ENCODE data around the gene GRID1.
"Not testable (repeated sequence)": the region's sequence is repeated elsewhere in the genome, so short reads cannot be mapped to it uniquely, and the experiment has no call there.

The GRID1 gene

DNA sequence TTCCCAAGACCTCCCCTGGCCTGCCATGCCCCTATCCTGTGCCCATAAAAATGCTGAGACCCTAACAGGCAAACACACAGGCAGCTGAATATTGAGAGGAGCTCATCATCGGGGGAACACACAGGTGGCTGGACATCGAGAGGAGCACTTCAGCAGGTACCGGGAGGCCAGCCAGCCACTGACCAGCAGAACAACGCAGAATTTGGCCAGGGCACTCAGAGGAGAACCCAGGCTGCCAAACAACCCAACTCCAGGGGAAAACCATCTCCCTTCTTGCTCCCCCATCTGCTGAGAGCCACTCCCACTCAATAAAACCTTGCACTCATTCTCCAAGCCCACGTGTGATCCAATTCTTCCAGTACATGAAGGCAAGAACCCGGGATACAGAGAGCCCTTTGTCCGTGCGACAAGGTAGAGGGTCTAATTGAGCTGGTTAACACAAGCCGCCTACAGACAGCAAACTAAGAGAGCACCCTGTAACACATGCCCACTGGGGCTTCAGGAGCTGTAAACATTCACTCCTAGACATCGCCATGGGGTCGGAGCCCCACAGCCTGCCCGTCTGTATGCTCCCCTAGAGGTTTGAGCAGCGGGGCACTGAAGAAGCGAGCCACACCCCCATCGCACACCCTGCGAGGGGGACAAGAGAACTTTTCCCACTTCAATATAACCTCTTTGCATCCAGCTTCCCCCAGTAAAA, 258.8 kb downstream of the GRID1 start:
- H3K4me1 ChIP-seq (ENCODE audit: control insufficient read depth, insufficient read depth, low read depth, low read length); H2BK120ac ChIP-seq (ENCODE audit: low read depth, low read length); H2BK12ac ChIP-seq (ENCODE audit: low read length in 2 of 2); H2AK5ac ChIP-seq (ENCODE audit: low read length, severe bottlenecking); H2BK15ac ChIP-seq (ENCODE audit: low read depth, poor library complexity, severe bottlenecking); DNase-seq; H3K79me1 ChIP-seq (replicated peaks; ENCODE audit: low read length, poor library complexity, severe bottlenecking); H4K8ac ChIP-seq (ENCODE audit: low read length); H2AFZ ChIP-seq (ENCODE audit: low read depth, low read length); H3K4me2 ChIP-seq (ENCODE audit: low read length, poor library complexity, severe bottlenecking); H3K9ac ChIP-seq (ENCODE audit: low read length); H3K4ac ChIP-seq (ENCODE audit: low read depth in 1 of 2, low read length in 2 of 2); H2BK5ac ChIP-seq (ENCODE audit: low read depth, low read length, poor library complexity, severe bottlenecking); H3K27me3 ChIP-seq (ENCODE audit: control insufficient read depth in 1 of 2, insufficient read depth in 1 of 2, low read length in 2 of 2); H3K23ac ChIP-seq (ENCODE audit: low read length in 2 of 2); H3K4me3 ChIP-seq (ENCODE audit: insufficient read depth in 1 of 2, low read depth in 1 of 2, low read length in 2 of 2); H3K14ac ChIP-seq (ENCODE audit: low read length in 2 of 2); H3K9me3 ChIP-seq (ENCODE audit: control insufficient read depth, low read length); H3K27ac ChIP-seq (ENCODE audit: low read length, poor library complexity, severe bottlenecking); H4K91ac ChIP-seq (ENCODE audit: low read length); H3K18ac ChIP-seq (ENCODE audit: low read depth in 1 of 2, low read length in 2 of 2); H3K36me3 ChIP-seq (ENCODE audit: control insufficient read depth in 1 of 2, insufficient read depth in 2 of 2, low read depth in 1 of 2, low read length in 2 of 2): not testable (repeated sequence)
- 82% methylated on average over 16 of the region's 16 CpGs for WGBS

DNA sequence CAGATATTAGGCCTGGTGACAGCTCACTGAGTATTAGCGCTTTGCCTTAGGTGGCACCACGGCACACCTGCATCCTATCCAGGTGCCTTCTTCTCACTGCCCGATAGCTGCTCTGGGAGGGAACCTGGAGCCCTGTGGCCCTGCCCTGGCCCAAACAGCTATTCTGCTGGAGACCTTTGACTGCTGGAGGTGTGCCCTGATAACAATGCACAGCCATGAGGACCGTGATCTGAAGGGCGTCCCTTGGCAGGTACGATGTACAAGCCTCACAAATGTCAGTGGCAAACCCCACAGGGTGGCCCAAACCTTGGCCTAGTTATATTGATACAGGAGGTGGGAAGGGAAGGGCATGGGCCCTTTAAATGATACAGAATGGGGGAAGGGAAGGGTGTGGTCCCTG, 259.5 kb downstream of the GRID1 start:
- no peaks in the 10 kb centered on the region for H3K36me3 ChIP-seq (ENCODE audit: control insufficient read depth in 1 of 2, insufficient read depth in 2 of 2, low read depth in 1 of 2, low read length in 2 of 2)
- H2BK5ac ChIP-seq (ENCODE audit: low read depth, low read length, poor library complexity, severe bottlenecking) = no peak overlapping the region
- H3K27me3 ChIP-seq (ENCODE audit: control insufficient read depth in 1 of 2, insufficient read depth in 1 of 2, low read length in 2 of 2) = no peaks in the 10 kb centered on the region
- no peaks in the 10 kb centered on the region for H3K79me1 ChIP-seq (replicated peaks; ENCODE audit: low read length, poor library complexity, severe bottlenecking)
- no peak overlapping the region for H3K9ac ChIP-seq (ENCODE audit: low read length)
- no peak for DNase-seq
- H3K9me3 ChIP-seq (ENCODE audit: control insufficient read depth, low read length) = peaks cover 8% of the 10 kb centered on the region
- H3K4me3 ChIP-seq (ENCODE audit: insufficient read depth in 1 of 2, low read depth in 1 of 2, low read length in 2 of 2) = no peak overlapping the region
- no peak overlapping the region for H3K4ac ChIP-seq (ENCODE audit: low read depth in 1 of 2, low read length in 2 of 2)
- H3K27ac ChIP-seq (ENCODE audit: low read length, poor library complexity, severe bottlenecking) = no peak overlapping the region
- no peak overlapping the region for H3K18ac ChIP-seq (ENCODE audit: low read depth in 1 of 2, low read length in 2 of 2)
- H3K14ac ChIP-seq (ENCODE audit: low read length in 2 of 2) = no peak overlapping the region
- no peak overlapping the region for H3K23ac ChIP-seq (ENCODE audit: low read length in 2 of 2)
- no peaks in the 10 kb centered on the region for H3K4me1 ChIP-seq (ENCODE audit: control insufficient read depth, insufficient read depth, low read depth, low read length)
- no peak overlapping the region for H2AFZ ChIP-seq (ENCODE audit: low read depth, low read length)
- no peak overlapping the region for H2BK15ac ChIP-seq (ENCODE audit: low read depth, poor library complexity, severe bottlenecking)
- no peak overlapping the region for H4K8ac ChIP-seq (ENCODE audit: low read length)
- H3K4me2 ChIP-seq (ENCODE audit: low read length, poor library complexity, severe bottlenecking) = no peak overlapping the region
- 88% methylated on average over 6 of the region's 6 CpGs for WGBS
- no peak overlapping the region for H2BK12ac ChIP-seq (ENCODE audit: low read length in 2 of 2)
- H2AK5ac ChIP-seq (ENCODE audit: low read length, severe bottlenecking) = no peak overlapping the region
- H4K91ac ChIP-seq (ENCODE audit: low read length) = no peak overlapping the region
- H2BK120ac ChIP-seq (ENCODE audit: low read depth, low read length) = no peak overlapping the region

DNA sequence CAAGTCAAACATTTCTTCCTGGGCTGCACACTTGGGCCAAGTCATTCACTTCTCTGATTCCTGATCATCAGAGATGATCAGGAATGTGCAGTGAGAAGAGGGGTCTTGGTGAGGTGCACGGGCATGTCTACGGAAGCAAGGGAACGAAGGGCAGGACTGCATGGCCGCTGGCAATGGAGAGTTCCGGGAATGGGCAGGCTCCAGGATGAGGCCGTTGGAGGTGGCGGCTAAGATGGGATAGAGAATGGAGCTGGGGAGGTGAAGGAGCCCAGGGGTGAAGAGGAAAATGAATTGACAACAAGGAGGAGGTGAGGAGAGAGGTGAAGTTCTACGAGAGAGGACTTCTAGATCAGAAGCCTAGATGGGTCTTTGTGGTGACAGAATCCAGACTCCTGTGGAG, 260.0 kb downstream of the GRID1 start:
- H3K18ac ChIP-seq (ENCODE audit: low read depth in 1 of 2, low read length in 2 of 2) = no peak overlapping the region
- H4K8ac ChIP-seq (ENCODE audit: low read length) = no peak overlapping the region
- H3K36me3 ChIP-seq (ENCODE audit: control insufficient read depth in 1 of 2, insufficient read depth in 2 of 2, low read depth in 1 of 2, low read length in 2 of 2) = no peaks in the 10 kb centered on the region
- no peak overlapping the region for H3K4ac ChIP-seq (ENCODE audit: low read depth in 1 of 2, low read length in 2 of 2)
- H2AFZ ChIP-seq (ENCODE audit: low read depth, low read length) = no peak overlapping the region
- H3K23ac ChIP-seq (ENCODE audit: low read length in 2 of 2) = no peak overlapping the region
- H2BK120ac ChIP-seq (ENCODE audit: low read depth, low read length) = no peak overlapping the region
- no peak overlapping the region for H3K4me3 ChIP-seq (ENCODE audit: insufficient read depth in 1 of 2, low read depth in 1 of 2, low read length in 2 of 2)
- H2BK12ac ChIP-seq (ENCODE audit: low read length in 2 of 2) = no peak overlapping the region
- H3K9ac ChIP-seq (ENCODE audit: low read length) = no peak overlapping the region
- H3K9me3 ChIP-seq (ENCODE audit: control insufficient read depth, low read length) = peaks cover 7% of the 10 kb centered on the region
- no peak overlapping the region for H3K27ac ChIP-seq (ENCODE audit: low read length, poor library complexity, severe bottlenecking)
- H3K79me1 ChIP-seq (replicated peaks; ENCODE audit: low read length, poor library complexity, severe bottlenecking) = no peaks in the 10 kb centered on the region
- no peaks in the 10 kb centered on the region for H3K4me1 ChIP-seq (ENCODE audit: control insufficient read depth, insufficient read depth, low read depth, low read length)
- no peaks in the 10 kb centered on the region for H3K27me3 ChIP-seq (ENCODE audit: control insufficient read depth in 1 of 2, insufficient read depth in 1 of 2, low read length in 2 of 2)
- H3K4me2 ChIP-seq (ENCODE audit: low read length, poor library complexity, severe bottlenecking) = no peak overlapping the region
- no peak for DNase-seq
- no peak overlapping the region for H2AK5ac ChIP-seq (ENCODE audit: low read length, severe bottlenecking)
- H2BK5ac ChIP-seq (ENCODE audit: low read depth, low read length, poor library complexity, severe bottlenecking) = no peak overlapping the region
- WGBS = 85% methylated on average over 8 of the region's 8 CpGs
- H2BK15ac ChIP-seq (ENCODE audit: low read depth, poor library complexity, severe bottlenecking) = no peak overlapping the region
- no peak overlapping the region for H4K91ac ChIP-seq (ENCODE audit: low read length)
- H3K14ac ChIP-seq (ENCODE audit: low read length in 2 of 2) = no peak overlapping the region

DNA sequence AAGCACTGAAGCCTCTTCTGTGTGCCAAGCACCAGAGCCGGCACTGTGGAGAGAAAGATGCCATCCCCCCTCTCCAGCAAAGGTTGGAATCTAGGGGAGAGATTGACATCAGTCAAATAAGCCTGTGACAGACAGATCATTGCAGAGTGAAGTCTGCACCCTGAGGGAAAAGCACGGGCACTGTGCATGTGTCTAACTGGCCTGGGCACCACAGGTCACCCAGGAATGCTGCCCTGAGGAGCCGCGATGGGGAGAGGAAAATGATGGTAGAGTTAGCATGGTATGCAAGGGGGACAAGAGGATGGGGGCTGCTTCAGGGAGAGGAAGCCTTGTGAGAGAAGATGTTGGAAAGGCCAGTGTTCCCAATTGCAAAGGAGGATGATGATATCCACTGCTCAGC, 261.0 kb downstream of the GRID1 start:
- no peak overlapping the region for H3K23ac ChIP-seq (ENCODE audit: low read length in 2 of 2)
- H3K36me3 ChIP-seq (ENCODE audit: control insufficient read depth in 1 of 2, insufficient read depth in 2 of 2, low read depth in 1 of 2, low read length in 2 of 2) = no peaks in the 10 kb centered on the region
- no peaks in the 10 kb centered on the region for H3K9me3 ChIP-seq (ENCODE audit: control insufficient read depth, low read length)
- H3K4me2 ChIP-seq (ENCODE audit: low read length, poor library complexity, severe bottlenecking) = no peak overlapping the region
- no peak overlapping the region for H3K4ac ChIP-seq (ENCODE audit: low read depth in 1 of 2, low read length in 2 of 2)
- DNase-seq = no peak
- no peak overlapping the region for H3K14ac ChIP-seq (ENCODE audit: low read length in 2 of 2)
- H3K27ac ChIP-seq (ENCODE audit: low read length, poor library complexity, severe bottlenecking) = no peak overlapping the region
- no peak overlapping the region for H2BK12ac ChIP-seq (ENCODE audit: low read length in 2 of 2)
- H2AFZ ChIP-seq (ENCODE audit: low read depth, low read length) = no peak overlapping the region
- H3K4me1 ChIP-seq (ENCODE audit: control insufficient read depth, insufficient read depth, low read depth, low read length) = no peaks in the 10 kb centered on the region
- no peak overlapping the region for H4K91ac ChIP-seq (ENCODE audit: low read length)
- H3K27me3 ChIP-seq (ENCODE audit: control insufficient read depth in 1 of 2, insufficient read depth in 1 of 2, low read length in 2 of 2) = no peaks in the 10 kb centered on the region
- H2BK15ac ChIP-seq (ENCODE audit: low read depth, poor library complexity, severe bottlenecking) = no peak overlapping the region
- no peak overlapping the region for H3K9ac ChIP-seq (ENCODE audit: low read length)
- H2BK5ac ChIP-seq (ENCODE audit: low read depth, low read length, poor library complexity, severe bottlenecking) = no peak overlapping the region
- H2BK120ac ChIP-seq (ENCODE audit: low read depth, low read length) = no peak overlapping the region
- H3K79me1 ChIP-seq (replicated peaks; ENCODE audit: low read length, poor library complexity, severe bottlenecking) = no peaks in the 10 kb centered on the region
- H3K18ac ChIP-seq (ENCODE audit: low read depth in 1 of 2, low read length in 2 of 2) = no peak overlapping the region
- H3K4me3 ChIP-seq (ENCODE audit: insufficient read depth in 1 of 2, low read depth in 1 of 2, low read length in 2 of 2) = no peak overlapping the region
- no peak overlapping the region for H4K8ac ChIP-seq (ENCODE audit: low read length)
- 88% methylated on average over 4 of the region's 4 CpGs for WGBS
- H2AK5ac ChIP-seq (ENCODE audit: low read length, severe bottlenecking) = no peak overlapping the region

Data from mesenchymal stem cell (in vitro differentiated cells and primary cell).